ENCODE results near the gene EGFLAM.

- TF ChIP-seq CTCF (conservative IDR thresholded peaks at IDR 0.05; ENCODE audit: low read depth in 2 of 2) (no peak), POLR2AphosphoS5 (IDR thresholded peaks at IDR 0.05; ENCODE audit: low read depth) (no peak), EZH2 (IDR thresholded peaks at IDR 0.05; ENCODE audit: low read depth, unreplicated experiment) (no peak), EZH2phosphoT487 (IDR thresholded peaks at IDR 0.05; ENCODE audit: unreplicated experiment) (no peak), CREB1 (CRISPR knock-in tag; IDR thresholded peaks at IDR 0.05; ENCODE audit: low read depth) (no peak), REST (IDR thresholded peaks at IDR 0.05; ENCODE audit: unreplicated experiment) (no peak), NANOG (IDR thresholded peaks at IDR 0.05; ENCODE audit: borderline replicate concordance) (no peak), ZNF331 (CRISPR knock-in tag; IDR thresholded peaks at IDR 0.05; ENCODE audit: low read depth) (no peak)
- TF ChIP-seq, protein P1, sequence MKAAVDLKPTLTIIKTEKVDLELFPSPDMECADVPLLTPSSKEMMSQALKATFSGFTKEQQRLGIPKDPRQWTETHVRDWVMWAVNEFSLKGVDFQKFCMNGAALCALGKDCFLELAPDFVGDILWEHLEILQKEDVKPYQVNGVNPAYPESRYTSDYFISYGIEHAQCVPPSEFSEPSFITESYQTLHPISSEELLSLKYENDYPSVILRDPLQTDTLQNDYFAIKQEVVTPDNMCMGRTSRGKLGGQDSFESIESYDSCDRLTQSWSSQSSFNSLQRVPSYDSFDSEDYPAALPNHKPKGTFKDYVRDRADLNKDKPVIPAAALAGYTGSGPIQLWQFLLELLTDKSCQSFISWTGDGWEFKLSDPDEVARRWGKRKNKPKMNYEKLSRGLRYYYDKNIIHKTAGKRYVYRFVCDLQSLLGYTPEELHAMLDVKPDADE (IDR thresholded peaks at IDR 0.05), result no peak
Measured at GRCh38 chr5:38431242-38431853, 173.0 kb downstream of the EGFLAM start.

All from GM23338 (cell line).